HepG2 (cell line): Measurements from ENCODE around the gene EPHA10. TPM values are rescaled to one million over a fixed set of nuclear protein-coding genes. Genes with fewer than 3 reads are reported as not detected.

ENCODE experiments used
- AGO1 ChIP-seq: fragments of 200-400 bp; formaldehyde crosslinking; IDR thresholded peaks from 2 replicates; pipeline ENCODE4 v1.6.1; 2017; ENCODE audit warnings: mild to moderate bottlenecking, low read depth, low read length, moderate library complexity; ENCODE audit not compliant: poor library complexity, severe bottlenecking
- ATF4 ChIP-seq, 2 experiments: fragments of 450-650 bp in 1 of 2; sonication (generic) in 1 of 2; formaldehyde crosslinking; IDR thresholded peaks; 2 replicates each; pipeline versions ENCODE4 v1.5.0 to v1.8.0; 2020 to 2022; ENCODE audit warnings: mild to moderate bottlenecking in 1 of 2, missing genetic modification reagents in 1 of 2
- BATF2 ChIP-seq: sonication (generic); formaldehyde crosslinking; IDR thresholded peaks from 2 replicates; pipeline ENCODE4 v1.8.0; 2022; ENCODE audit warnings: mild to moderate bottlenecking, missing genetic modification reagents, moderate library complexity
- GPN1 ChIP-seq: sonication (generic); formaldehyde crosslinking; IDR thresholded peaks from 2 replicates; pipeline ENCODE4 v1.5.1; 2020; ENCODE audit warnings: missing genetic modification reagents, borderline replicate concordance
- KLF11 ChIP-seq: IDR thresholded peaks from 2 replicates; pipeline ENCODE4 v1.6.1; 2016; ENCODE audit warnings: missing compliant biosample characterization
- MED8 ChIP-seq: sonication (generic); formaldehyde crosslinking; IDR thresholded peaks from 2 replicates; pipeline ENCODE4 v1.8.1; 2023; ENCODE audit warnings: mild to moderate bottlenecking, missing genetic modification reagents; ENCODE audit not compliant: insufficient replicate concordance
- NFAT5 ChIP-seq: sonication (generic); formaldehyde crosslinking; IDR thresholded peaks from 2 replicates; pipeline ENCODE4 v1.4.0; 2020; ENCODE audit warnings: missing genetic modification reagents
- PHF21A ChIP-seq: sonication (generic); formaldehyde crosslinking; IDR thresholded peaks from 2 replicates; pipeline ENCODE4 v1.5.0; 2020; ENCODE audit warnings: mild to moderate bottlenecking, missing genetic modification reagents
- STAG1 ChIP-seq: sonication (generic); formaldehyde crosslinking; IDR thresholded peaks from 2 replicates; pipeline ENCODE4 v1.4.0; 2020; ENCODE audit warnings: missing genetic modification reagents
- TEAD3 ChIP-seq: optimal IDR thresholded peaks from 2 replicates; pipeline ENCODE3; 2016; ENCODE audit warnings: borderline replicate concordance
- U2AF2 ChIP-seq: fragments of 200-400 bp; formaldehyde crosslinking; IDR thresholded peaks from 2 replicates; pipeline ENCODE4 v1.6.1; 2017; ENCODE audit warnings: low read depth, mild to moderate bottlenecking, low read length
- ZNF280B ChIP-seq: sonication (generic); formaldehyde crosslinking; IDR thresholded peaks from 2 replicates; pipeline ENCODE4 v1.5.0; 2020; ENCODE audit warnings: missing genetic modification reagents, mild to moderate bottlenecking, borderline replicate concordance
- ZNF761 ChIP-seq: sonication (generic); formaldehyde crosslinking; conservative IDR thresholded peaks from 2 replicates; pipeline ENCODE4 v1.4.0; 2020; ENCODE audit warnings: mild to moderate bottlenecking, missing genetic modification reagents
- ZNF816 ChIP-seq: sonication (generic); formaldehyde crosslinking; IDR thresholded peaks from 2 replicates; pipeline ENCODE4 v1.8.0; 2022; ENCODE audit warnings: missing genetic modification reagents, mild to moderate bottlenecking, borderline replicate concordance
- polyA plus RNA-seq, 8 experiments: library from polyadenylated mRNA; depleted of rRNA in 3 of 8; stranded (reverse) in 7 of 8; unstranded in 1 of 8; fragments of >200 nt; fragmentation: Illumina TruSeq in 4 of 8; extraction: Trizol in 4 of 8; gene quantifications; 2 replicates each; pipeline versions ENCODE4 v1.2.1 to v1.2.3, GENCODE V29; 2011 to 2016; ENCODE audit warnings: low read depth in 4 of 8, missing spikeins in 1 of 8, mixed read lengths in 1 of 8; ENCODE audit not compliant: insufficient read depth in 1 of 8
- total RNA-seq, 5 experiments: library from RNA; depleted of rRNA; stranded (reverse); fragments of >200 nt; fragmentation: Illumina TruSeq; extraction: Trizol; gene quantifications; 2 replicates each; pipeline ENCODE4 v1.2.3, GENCODE V29; 2016; ENCODE audit warnings: low read depth in 1 of 5
- TF ChIP-seq, protein P1 (sequence below): sonication (generic); formaldehyde crosslinking; IDR thresholded peaks from 2 replicates; pipeline ENCODE4 v1.5.0; 2020; ENCODE audit warnings: mild to moderate bottlenecking, missing genetic modification reagents, borderline replicate concordance
- TF ChIP-seq, protein P2 (sequence below): sonication (generic); formaldehyde crosslinking; IDR thresholded peaks from 2 replicates; pipeline ENCODE4 v1.4.0; 2020; ENCODE audit warnings: missing genetic modification reagents

EPHA10 gene
- total and polyA plus RNA-seq, 2 of the 13 experiments (the other 11 are each of a cell fraction or from before 2014, with no cell fraction given) = 0.11 to 0.58 TPM

DNA sequence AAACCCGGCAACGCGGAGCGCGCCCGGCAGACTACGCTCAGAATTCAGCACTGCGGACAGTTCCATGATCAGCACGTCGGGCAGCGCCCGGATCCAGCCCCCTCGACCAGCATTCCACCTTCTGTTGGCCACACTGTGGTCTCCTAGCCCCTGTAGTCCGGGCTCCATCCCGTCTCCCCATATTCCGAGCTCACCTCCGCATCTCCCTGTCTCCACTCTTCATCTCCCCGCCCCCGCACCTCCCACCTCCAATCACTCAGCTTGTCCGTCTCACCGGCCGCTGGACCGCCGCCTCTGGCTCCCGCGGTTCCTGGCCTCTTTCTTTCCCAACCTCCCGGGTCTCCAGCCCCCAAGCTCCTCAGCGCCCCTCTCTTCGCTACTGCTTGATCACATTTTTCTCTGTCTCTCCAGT, 500 bp downstream of the EPHA10 start (continued):
- peak; percentile 100 for TF ChIP-seq NFAT5 (CRISPR knock-in tag)
- TF ChIP-seq ZNF280B = peak; percentile 99
- TF ChIP-seq, protein P1, sequence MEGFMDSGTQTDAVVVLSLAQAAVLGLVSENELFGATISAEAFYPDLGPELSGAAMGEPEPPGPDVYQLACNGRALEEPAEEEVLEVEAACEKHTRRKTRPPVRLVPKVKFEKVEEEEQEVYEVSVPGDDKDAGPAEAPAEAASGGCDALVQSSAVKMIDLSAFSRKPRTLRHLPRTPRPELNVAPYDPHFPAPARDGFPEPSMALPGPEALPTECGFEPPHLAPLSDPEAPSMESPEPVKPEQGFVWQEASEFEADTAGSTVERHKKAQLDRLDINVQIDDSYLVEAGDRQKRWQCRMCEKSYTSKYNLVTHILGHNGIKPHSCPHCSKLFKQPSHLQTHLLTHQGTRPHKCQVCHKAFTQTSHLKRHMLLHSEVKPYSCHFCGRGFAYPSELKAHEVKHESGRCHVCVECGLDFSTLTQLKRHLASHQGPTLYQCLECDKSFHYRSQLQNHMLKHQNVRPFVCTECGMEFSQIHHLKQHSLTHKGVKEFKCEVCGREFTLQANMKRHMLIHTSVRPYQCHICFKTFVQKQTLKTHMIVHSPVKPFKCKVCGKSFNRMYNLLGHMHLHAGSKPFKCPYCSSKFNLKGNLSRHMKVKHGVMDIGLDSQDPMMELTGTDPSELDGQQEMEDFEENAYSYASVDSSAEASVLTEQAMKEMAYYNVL (CRISPR knock-in tag) = peak; percentile 92
- peak in 1 of 2 experiments; percentile 73; a peak in 2 of 4 replicates for TF ChIP-seq ATF4 (CRISPR knock-in tag; IDR thresholded peaks at IDR 0.05)
- TF ChIP-seq AGO1 = no peak
- peak; percentile 99 for TF ChIP-seq ZNF816
- TF ChIP-seq TEAD3 (CRISPR knock-in tag) = peak; percentile 82
- no peak for TF ChIP-seq U2AF2
- no peak for TF ChIP-seq PHF21A (CRISPR knock-in tag)
- peak; percentile 85; the same call in 1 of the 2 replicates for TF ChIP-seq ZNF761 (CRISPR knock-in tag)
- no peak for TF ChIP-seq MED8 (CRISPR knock-in tag)
- peak; percentile 99 for TF ChIP-seq BATF2 (CRISPR knock-in tag)
- TF ChIP-seq GPN1 (CRISPR knock-in tag) = peak; percentile 99
- peak; percentile 100 for TF ChIP-seq KLF11
- TF ChIP-seq, protein P2, sequence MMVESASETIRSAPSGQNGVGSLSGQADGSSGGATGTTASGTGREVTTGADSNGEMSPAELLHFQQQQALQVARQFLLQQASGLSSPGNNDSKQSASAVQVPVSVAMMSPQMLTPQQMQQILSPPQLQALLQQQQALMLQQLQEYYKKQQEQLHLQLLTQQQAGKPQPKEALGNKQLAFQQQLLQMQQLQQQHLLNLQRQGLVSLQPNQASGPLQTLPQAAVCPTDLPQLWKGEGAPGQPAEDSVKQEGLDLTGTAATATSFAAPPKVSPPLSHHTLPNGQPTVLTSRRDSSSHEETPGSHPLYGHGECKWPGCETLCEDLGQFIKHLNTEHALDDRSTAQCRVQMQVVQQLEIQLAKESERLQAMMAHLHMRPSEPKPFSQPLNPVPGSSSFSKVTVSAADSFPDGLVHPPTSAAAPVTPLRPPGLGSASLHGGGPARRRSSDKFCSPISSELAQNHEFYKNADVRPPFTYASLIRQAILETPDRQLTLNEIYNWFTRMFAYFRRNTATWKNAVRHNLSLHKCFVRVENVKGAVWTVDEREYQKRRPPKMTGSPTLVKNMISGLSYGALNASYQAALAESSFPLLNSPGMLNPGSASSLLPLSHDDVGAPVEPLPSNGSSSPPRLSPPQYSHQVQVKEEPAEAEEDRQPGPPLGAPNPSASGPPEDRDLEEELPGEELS (CRISPR knock-in tag) = peak; percentile 78
- TF ChIP-seq STAG1 = peak; percentile 34; the same call in 1 of the 2 replicates
